C4-2B (cell line): ENCODE data around the gene GRN.

Experiments
- CTCF ChIP-seq: fragments of 450-650 bp; conservative IDR thresholded peaks from 2 replicates; pipeline ENCODE4 v1.5.1; 2017; ENCODE audit warnings: mild to moderate bottlenecking
- ZFX ChIP-seq: fragments of 450-650 bp; IDR thresholded peaks from 2 replicates; pipeline ENCODE4 v1.6.1; 2017

- TF ChIP-seq CTCF (no peak), ZFX (no peak)
Observed at GRCh38 chr17:44367231-44367979, 22.3 kb downstream of the GRN start.
